Measurements from ENCODE around the gene MICOS13.
"Not testable (repeated sequence)": the region's sequence is repeated elsewhere in the genome, so short reads cannot be mapped to it uniquely, and the experiment has no call there.

MICOS13 gene

GRCh38 chr19:5711025-5711424, 30.7 kb upstream of the MICOS13 start:
- ATAC-seq (replicated peaks; ENCODE audit: extremely low read depth, poor library complexity, severe bottlenecking) (no peak), DNase-seq (ENCODE audit: low spot score in 2 of 2) (no peak)
- H3K27ac Mint-ChIP-seq (ENCODE audit: low read depth): no peak overlapping the region
- H3K4me1 Mint-ChIP-seq: no peaks in the 10 kb centered on the region
- H3K27me3 Mint-ChIP-seq: no peaks in the 10 kb centered on the region
- H3K4me3 Mint-ChIP-seq: no peak overlapping the region
- no peaks in the 10 kb centered on the region for H3K9me3 Mint-ChIP-seq
- H3K36me3 Mint-ChIP-seq (ENCODE audit: insufficient read depth): peaks cover 34% of the 10 kb centered on the region

GRCh38 chr19:5707576-5708575, 27.6 kb upstream of the MICOS13 start:
- Mint-ChIP-seq H3K27ac (ENCODE audit: low read depth) (peak overlapping the region; percentile 10), H3K27me3 (no peaks in the 10 kb centered on the region), H3K9me3 (no peaks in the 10 kb centered on the region), H3K4me1 (no peaks in the 10 kb centered on the region), H3K36me3 (ENCODE audit: insufficient read depth) (peaks cover 43% of the 10 kb centered on the region), H3K4me3 (no peak overlapping the region)
- DNase-seq (ENCODE audit: low spot score in 2 of 2): no peak
- no peak for ATAC-seq (replicated peaks; ENCODE audit: extremely low read depth, poor library complexity, severe bottlenecking)

GRCh38 chr19:5706876-5707573, 26.7 kb upstream of the MICOS13 start:
- H3K27ac Mint-ChIP-seq (ENCODE audit: low read depth): peak overlapping the region; percentile 10
- no peak for ATAC-seq (replicated peaks; ENCODE audit: extremely low read depth, poor library complexity, severe bottlenecking)
- peaks cover 39% of the 10 kb centered on the region for H3K36me3 Mint-ChIP-seq (ENCODE audit: insufficient read depth)
- H3K4me1 Mint-ChIP-seq: no peaks in the 10 kb centered on the region
- H3K9me3 Mint-ChIP-seq: no peaks in the 10 kb centered on the region
- no peak overlapping the region for H3K4me3 Mint-ChIP-seq
- no peaks in the 10 kb centered on the region for H3K27me3 Mint-ChIP-seq
- no peak for DNase-seq (ENCODE audit: low spot score in 2 of 2)

DNA sequence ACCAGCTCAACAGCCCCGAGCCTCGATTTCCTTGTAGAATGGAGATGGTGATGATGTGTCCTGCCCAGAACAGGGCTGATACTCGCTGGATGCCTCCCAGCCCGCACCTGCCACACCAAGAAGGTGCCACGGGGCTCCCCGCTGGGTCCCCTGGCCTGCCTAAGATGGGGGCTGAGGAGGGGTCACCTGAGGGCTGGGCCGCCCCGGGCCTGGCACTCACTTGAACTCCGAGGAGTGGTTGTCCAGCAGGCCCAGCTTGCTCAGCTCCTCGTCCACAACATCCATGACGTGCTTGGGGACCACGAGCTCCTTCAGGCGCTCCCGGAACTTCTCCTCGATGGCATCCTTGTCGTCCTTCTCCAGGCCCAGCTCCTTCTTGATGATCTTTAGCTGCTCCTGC, 25.2 kb upstream of the MICOS13 start:
- no peak for DNase-seq (ENCODE audit: low spot score in 2 of 2)
- Mint-ChIP-seq H3K9me3 (no peaks in the 10 kb centered on the region), H3K4me3 (no peak overlapping the region), H3K36me3 (ENCODE audit: insufficient read depth) (peaks cover 41% of the 10 kb centered on the region), H3K4me1 (no peaks in the 10 kb centered on the region), H3K27ac (ENCODE audit: low read depth) (no peak overlapping the region), H3K27me3 (no peaks in the 10 kb centered on the region)
- ATAC-seq (replicated peaks; ENCODE audit: extremely low read depth, poor library complexity, severe bottlenecking): no peak

GRCh38 chr19:5703819-5704818, 23.8 kb upstream of the MICOS13 start:
- H3K36me3 Mint-ChIP-seq (ENCODE audit: insufficient read depth): peaks cover 43% of the 10 kb centered on the region
- no peaks in the 10 kb centered on the region for H3K9me3 Mint-ChIP-seq
- H3K27me3 Mint-ChIP-seq: no peaks in the 10 kb centered on the region
- no peak overlapping the region for H3K4me3 Mint-ChIP-seq
- ATAC-seq (replicated peaks; ENCODE audit: extremely low read depth, poor library complexity, severe bottlenecking): no peak
- H3K27ac Mint-ChIP-seq (ENCODE audit: low read depth): peak overlapping the region; percentile 93
- no peak for DNase-seq (ENCODE audit: low spot score in 2 of 2)
- H3K4me1 Mint-ChIP-seq: no peaks in the 10 kb centered on the region

DNA sequence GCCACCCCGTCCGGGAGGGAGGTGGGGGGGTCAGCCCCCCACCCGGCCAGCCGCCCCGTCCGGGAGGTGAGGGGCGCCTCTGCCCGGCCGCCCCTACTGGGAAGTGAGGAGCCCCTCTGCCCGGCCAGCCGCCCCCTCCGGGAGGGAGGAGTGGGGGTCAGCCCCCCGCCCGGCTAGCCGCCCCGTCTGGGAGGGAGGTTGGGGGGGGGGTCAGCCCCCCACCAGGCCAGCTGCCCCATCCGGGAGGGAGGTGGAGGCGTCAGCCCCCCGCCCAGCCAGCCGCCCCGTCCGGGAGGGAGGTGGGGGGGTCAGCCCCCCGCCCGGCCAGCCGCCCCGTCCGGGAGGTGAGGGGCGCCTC, 21.7 kb upstream of the MICOS13 start:
- H3K27me3 Mint-ChIP-seq; H3K4me3 Mint-ChIP-seq; H3K27ac Mint-ChIP-seq (ENCODE audit: low read depth); ATAC-seq (replicated peaks; ENCODE audit: extremely low read depth, poor library complexity, severe bottlenecking); H3K9me3 Mint-ChIP-seq; DNase-seq (ENCODE audit: low spot score in 2 of 2); H3K4me1 Mint-ChIP-seq: not testable (repeated sequence)
- peaks cover 49% of the 10 kb centered on the region for H3K36me3 Mint-ChIP-seq (ENCODE audit: insufficient read depth)

DNA sequence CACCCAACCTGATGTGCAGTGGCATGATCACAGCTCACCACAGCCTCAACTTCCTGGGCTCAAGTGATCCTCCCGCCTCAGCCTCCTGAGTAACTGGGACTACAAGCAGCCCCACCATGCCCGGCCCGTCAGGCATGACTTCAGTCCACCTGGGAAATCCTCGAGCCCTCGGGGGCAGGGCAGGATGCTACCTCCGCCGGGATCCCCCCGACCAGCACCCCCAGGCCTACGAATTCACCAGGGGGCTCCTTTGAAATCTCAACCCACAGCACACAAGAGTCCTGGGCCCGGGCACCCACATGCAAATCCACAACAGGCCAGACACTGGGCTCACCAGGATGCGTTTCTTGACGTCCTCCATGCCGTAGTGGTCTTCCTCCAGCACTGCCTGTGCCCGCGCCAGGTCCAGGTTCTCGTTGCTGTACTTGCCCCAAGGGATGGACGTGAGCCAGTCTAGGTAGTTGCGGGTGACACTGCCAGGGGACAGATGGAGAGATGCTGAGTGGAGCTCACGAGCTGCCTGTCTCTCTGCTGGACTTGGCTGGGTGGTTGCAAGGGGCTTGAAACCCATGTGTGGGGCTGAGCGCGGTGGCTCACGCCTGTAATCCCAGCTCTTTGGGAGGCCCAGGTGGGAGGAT, 20.3 kb upstream of the MICOS13 start:
- DNase-seq (ENCODE audit: low spot score in 2 of 2): no peak
- H3K9me3 Mint-ChIP-seq: no peaks in the 10 kb centered on the region
- H3K27ac Mint-ChIP-seq (ENCODE audit: low read depth): no peak overlapping the region
- H3K36me3 Mint-ChIP-seq (ENCODE audit: insufficient read depth): peaks cover 48% of the 10 kb centered on the region
- H3K27me3 Mint-ChIP-seq: no peaks in the 10 kb centered on the region
- H3K4me3 Mint-ChIP-seq: no peak overlapping the region
- no peaks in the 10 kb centered on the region for H3K4me1 Mint-ChIP-seq
- no peak for ATAC-seq (replicated peaks; ENCODE audit: extremely low read depth, poor library complexity, severe bottlenecking)

DNA sequence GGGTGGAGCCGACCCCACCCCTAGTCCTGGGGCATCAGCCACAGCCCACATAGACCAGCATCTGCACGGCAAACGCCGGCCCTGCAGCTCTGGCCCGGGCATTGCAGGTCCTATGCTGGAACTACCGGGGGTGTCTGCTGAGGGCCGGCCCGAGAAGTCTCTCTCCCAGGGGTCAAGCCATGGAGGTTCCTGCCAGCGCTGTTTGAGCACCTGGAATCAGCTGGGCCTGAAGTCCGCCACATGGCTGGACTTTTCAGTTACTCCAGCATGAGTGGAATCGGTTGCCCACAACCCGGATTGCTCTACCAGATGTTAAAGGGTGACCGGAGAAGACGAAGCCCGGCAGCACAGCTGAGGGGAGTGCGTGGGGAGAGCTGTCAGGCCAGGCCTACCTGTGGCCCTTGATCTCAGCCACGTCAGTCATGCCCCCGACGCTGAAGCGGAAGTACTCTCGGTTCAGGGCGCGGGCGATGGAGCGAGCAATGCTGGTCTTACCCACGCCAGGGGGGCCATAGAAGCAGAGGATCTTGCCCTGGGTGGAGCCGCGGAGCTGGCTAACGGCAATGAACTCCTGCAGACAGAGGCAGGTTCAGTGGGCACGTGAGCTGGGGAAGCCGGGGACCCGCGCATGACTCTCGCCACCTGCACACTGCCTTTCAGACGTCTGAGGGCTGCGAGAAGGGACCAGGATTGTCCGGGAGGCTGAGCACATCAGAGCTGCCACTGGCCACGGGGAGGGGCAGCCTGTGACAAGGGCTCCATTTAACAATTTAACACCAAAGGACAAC, 18.5 kb upstream of the MICOS13 start:
- Mint-ChIP-seq H3K9me3 (no peaks in the 10 kb centered on the region), H3K4me1 (no peaks in the 10 kb centered on the region), H3K4me3 (no peak overlapping the region), H3K27me3 (no peaks in the 10 kb centered on the region), H3K36me3 (ENCODE audit: insufficient read depth) (peaks cover 56% of the 10 kb centered on the region), H3K27ac (ENCODE audit: low read depth) (no peak overlapping the region)
- DNase-seq (ENCODE audit: low spot score in 2 of 2) (no peak), ATAC-seq (replicated peaks; ENCODE audit: extremely low read depth, poor library complexity, severe bottlenecking) (no peak)

- ATAC-seq (replicated peaks; ENCODE audit: extremely low read depth, poor library complexity, severe bottlenecking): no peak
Observed at GRCh38 chr19:5697890-5698634, 17.7 kb upstream of the MICOS13 start.

GRCh38 chr19:5697022-5697889, 16.9 kb upstream of the MICOS13 start:
- H3K4me1 Mint-ChIP-seq: peaks cover 6% of the 10 kb centered on the region
- no peaks in the 10 kb centered on the region for H3K27me3 Mint-ChIP-seq
- peaks cover 63% of the 10 kb centered on the region for H3K36me3 Mint-ChIP-seq (ENCODE audit: insufficient read depth)
- no peak overlapping the region for H3K27ac Mint-ChIP-seq (ENCODE audit: low read depth)
- no peaks in the 10 kb centered on the region for H3K9me3 Mint-ChIP-seq
- DNase-seq (ENCODE audit: low spot score in 2 of 2): no peak
- ATAC-seq (replicated peaks; ENCODE audit: extremely low read depth, poor library complexity, severe bottlenecking): no peak
- no peak overlapping the region for H3K4me3 Mint-ChIP-seq

More at GRCh38 chr19:5697890-5698634, 17.7 kb upstream of the MICOS13 start:
- Mint-ChIP-seq H3K36me3 (ENCODE audit: insufficient read depth) (peaks cover 56% of the 10 kb centered on the region), H3K27me3 (no peaks in the 10 kb centered on the region), H3K4me3 (no peak overlapping the region), H3K4me1 (no peaks in the 10 kb centered on the region), H3K27ac (ENCODE audit: low read depth) (no peak overlapping the region), H3K9me3 (no peaks in the 10 kb centered on the region)
- no peak for DNase-seq (ENCODE audit: low spot score in 2 of 2)

Measured in central memory CD8-positive, alpha-beta T cell (primary cell).